Endothelial cell of umbilical vein (primary cell): ENCODE data around the gene CYTH2.

Experiments used
- EZH2 ChIP-seq: IDR thresholded peaks from 2 replicates; pipeline ENCODE4 v1.6.1; 2012; ENCODE audit warnings: borderline replicate concordance, low read depth, mild to moderate bottlenecking, moderate library complexity, low read length, inconsistent platforms; ENCODE audit not compliant: severe bottlenecking
- JUN ChIP-seq: IDR thresholded peaks from 2 replicates; pipeline ENCODE4 v1.6.1; 2011; ENCODE audit warnings: borderline replicate concordance, low read depth; ENCODE audit not compliant: insufficient read length, insufficient read depth
- MYC ChIP-seq: IDR thresholded peaks from one replicate; pipeline ENCODE4 v1.6.1; 2011; ENCODE audit warnings: mild to moderate bottlenecking, low read depth, low read length
- POLR2A ChIP-seq: IDR thresholded peaks from 2 replicates; pipeline ENCODE4 v1.6.1; 2012; ENCODE audit warnings: low read depth, mild to moderate bottlenecking, control low read depth, low read length
- POLR2AphosphoS5 ChIP-seq: IDR thresholded peaks from 2 replicates; pipeline ENCODE4 v1.6.1; 2012; ENCODE audit warnings: low read depth, mild to moderate bottlenecking, control low read depth, low read length, moderate library complexity; ENCODE audit not compliant: insufficient read depth
- TF ChIP-seq, protein P1 (sequence below), 2 donors: IDR thresholded peaks; 1 replicate in 1 of 2; 2 replicates in 1 of 2; pipeline ENCODE4 v1.5.1; 2011; ENCODE audit warnings: low read length in 2 of 2, mild to moderate bottlenecking in 2 of 2, moderate library complexity in 2 of 2, control low read depth in 1 of 2, inconsistent platforms in 1 of 2, low read depth in 1 of 2; ENCODE audit not compliant: insufficient read depth in 1 of 2; ENCODE audit errors: extremely low read depth in 1 of 2
- TF ChIP-seq, protein P2 (sequence below): IDR thresholded peaks from 2 replicates; pipeline ENCODE4 v1.6.1; 2011; ENCODE audit not compliant: insufficient read depth, insufficient read length

DNA sequence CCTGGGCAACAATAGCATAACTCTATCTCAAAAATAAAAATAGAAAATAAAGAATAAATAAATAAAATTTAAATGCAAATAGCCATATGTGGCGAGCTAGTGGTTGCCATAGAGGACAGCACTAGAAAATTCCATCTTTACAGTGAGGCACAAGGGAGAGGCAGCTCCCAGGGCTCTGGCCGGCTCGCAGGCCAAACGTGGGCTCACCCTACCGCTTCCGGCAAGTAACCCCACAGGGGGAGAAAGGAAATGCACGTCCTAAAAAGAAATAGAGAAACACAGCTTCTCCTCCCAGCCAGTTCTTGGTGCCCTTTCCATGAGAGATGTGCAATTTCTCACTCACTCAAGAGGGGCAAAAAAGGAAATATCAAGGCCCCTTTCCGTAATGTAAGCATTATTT lies 35.8 kb upstream of the CYTH2 start:
- TF ChIP-seq EZH2, result no peak
- TF ChIP-seq, protein P1, sequence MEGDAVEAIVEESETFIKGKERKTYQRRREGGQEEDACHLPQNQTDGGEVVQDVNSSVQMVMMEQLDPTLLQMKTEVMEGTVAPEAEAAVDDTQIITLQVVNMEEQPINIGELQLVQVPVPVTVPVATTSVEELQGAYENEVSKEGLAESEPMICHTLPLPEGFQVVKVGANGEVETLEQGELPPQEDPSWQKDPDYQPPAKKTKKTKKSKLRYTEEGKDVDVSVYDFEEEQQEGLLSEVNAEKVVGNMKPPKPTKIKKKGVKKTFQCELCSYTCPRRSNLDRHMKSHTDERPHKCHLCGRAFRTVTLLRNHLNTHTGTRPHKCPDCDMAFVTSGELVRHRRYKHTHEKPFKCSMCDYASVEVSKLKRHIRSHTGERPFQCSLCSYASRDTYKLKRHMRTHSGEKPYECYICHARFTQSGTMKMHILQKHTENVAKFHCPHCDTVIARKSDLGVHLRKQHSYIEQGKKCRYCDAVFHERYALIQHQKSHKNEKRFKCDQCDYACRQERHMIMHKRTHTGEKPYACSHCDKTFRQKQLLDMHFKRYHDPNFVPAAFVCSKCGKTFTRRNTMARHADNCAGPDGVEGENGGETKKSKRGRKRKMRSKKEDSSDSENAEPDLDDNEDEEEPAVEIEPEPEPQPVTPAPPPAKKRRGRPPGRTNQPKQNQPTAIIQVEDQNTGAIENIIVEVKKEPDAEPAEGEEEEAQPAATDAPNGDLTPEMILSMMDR (IDR thresholded peaks at IDR 0.05; ENCODE audit: extremely low read depth in 1 of 2, insufficient read depth in 1 of 2, low read depth in 1 of 2, low read length in 2 of 2), result no peak
- no peak for TF ChIP-seq POLR2A
- no peak for TF ChIP-seq POLR2AphosphoS5
- TF ChIP-seq JUN, result no peak
- TF ChIP-seq, protein P2, sequence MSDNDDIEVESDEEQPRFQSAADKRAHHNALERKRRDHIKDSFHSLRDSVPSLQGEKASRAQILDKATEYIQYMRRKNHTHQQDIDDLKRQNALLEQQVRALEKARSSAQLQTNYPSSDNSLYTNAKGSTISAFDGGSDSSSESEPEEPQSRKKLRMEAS, result no peak
- no peak for TF ChIP-seq MYC
